ENCODE measurements around the gene FYCO1. TPM values are rescaled to one million over a fixed set of nuclear protein-coding genes. Genes with fewer than 3 reads are reported as not detected.

FYCO1 gene
- total RNA-seq, 1 donor from 2014 or later = 31.8 TPM

DNA sequence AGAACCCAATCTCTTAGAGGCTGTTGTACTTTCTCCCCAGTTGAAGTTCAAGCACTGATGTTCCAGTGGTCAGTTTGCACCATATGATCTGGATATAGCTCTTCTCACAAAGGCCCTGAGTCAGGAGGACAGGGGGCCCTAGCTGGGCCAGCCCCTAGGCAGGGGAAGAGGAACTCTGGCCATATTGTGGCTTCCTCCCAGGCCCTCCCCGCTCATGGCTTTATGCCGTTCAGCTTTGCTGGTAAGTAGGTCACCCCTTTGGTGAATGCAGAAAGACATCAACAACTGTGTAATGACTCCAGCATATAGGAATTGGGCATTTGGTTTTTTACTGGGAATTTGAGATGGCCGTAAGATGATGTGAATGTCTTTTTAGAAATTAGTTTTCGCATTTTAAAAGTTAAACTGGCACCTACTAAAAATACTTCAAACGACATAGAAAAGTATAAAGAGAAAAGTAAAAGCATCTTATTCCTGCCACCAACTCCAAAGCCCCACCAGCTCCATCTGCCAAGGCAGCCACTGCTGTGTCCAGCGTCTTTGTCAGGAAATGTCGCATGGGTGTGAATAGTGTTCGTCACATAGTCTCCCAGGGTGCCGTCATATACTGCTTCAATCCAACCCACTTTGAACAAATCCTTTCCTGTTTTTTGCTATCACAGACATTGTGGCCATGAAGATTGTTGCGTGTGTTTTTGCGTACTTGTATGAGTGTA lies 84.0 kb downstream of the FYCO1 start:
- no peak overlapping the region for H3K27ac Mint-ChIP-seq (ENCODE audit: unreplicated experiment)
- H3K4me3 Mint-ChIP-seq (ENCODE audit: unreplicated experiment) = no peak overlapping the region
- H3K27me3 Mint-ChIP-seq (ENCODE audit: unreplicated experiment) = no peaks in the 10 kb centered on the region
- peaks cover 1% of the 10 kb centered on the region for H3K36me3 Mint-ChIP-seq (ENCODE audit: unreplicated experiment)
- DNase-seq (ENCODE audit: extremely low spot score, unreplicated experiment) = no peak
- H3K9me3 Mint-ChIP-seq (ENCODE audit: unreplicated experiment) = no peaks in the 10 kb centered on the region
- H3K4me1 Mint-ChIP-seq (ENCODE audit: unreplicated experiment) = peaks cover 18% of the 10 kb centered on the region
- TF ChIP-seq, protein P1, sequence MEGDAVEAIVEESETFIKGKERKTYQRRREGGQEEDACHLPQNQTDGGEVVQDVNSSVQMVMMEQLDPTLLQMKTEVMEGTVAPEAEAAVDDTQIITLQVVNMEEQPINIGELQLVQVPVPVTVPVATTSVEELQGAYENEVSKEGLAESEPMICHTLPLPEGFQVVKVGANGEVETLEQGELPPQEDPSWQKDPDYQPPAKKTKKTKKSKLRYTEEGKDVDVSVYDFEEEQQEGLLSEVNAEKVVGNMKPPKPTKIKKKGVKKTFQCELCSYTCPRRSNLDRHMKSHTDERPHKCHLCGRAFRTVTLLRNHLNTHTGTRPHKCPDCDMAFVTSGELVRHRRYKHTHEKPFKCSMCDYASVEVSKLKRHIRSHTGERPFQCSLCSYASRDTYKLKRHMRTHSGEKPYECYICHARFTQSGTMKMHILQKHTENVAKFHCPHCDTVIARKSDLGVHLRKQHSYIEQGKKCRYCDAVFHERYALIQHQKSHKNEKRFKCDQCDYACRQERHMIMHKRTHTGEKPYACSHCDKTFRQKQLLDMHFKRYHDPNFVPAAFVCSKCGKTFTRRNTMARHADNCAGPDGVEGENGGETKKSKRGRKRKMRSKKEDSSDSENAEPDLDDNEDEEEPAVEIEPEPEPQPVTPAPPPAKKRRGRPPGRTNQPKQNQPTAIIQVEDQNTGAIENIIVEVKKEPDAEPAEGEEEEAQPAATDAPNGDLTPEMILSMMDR (IDR thresholded peaks at IDR 0.05) = no peak

DNA sequence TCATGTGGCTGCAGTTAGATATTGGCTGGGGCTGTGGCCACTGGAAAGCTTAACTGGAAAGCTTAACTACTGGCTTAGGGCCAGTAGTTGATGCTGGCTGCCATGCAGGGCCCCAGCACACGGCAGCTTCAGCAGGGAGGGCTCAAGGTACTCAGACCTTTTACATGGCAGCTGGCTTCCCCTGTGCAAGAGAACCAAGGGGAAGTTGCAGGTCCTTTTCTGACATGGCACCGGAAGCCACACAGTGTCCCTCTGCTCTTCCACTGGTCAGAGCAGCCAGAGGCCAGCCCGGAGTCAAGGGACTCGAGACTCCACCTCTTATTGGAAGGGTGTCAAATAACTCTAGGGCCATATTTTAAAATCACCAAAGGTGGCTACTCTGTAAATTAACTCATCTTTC lies 84.7 kb downstream of the FYCO1 start:
- H3K27ac Mint-ChIP-seq (ENCODE audit: unreplicated experiment) = no peak overlapping the region
- DNase-seq (ENCODE audit: extremely low spot score, unreplicated experiment) = no peak

DNA sequence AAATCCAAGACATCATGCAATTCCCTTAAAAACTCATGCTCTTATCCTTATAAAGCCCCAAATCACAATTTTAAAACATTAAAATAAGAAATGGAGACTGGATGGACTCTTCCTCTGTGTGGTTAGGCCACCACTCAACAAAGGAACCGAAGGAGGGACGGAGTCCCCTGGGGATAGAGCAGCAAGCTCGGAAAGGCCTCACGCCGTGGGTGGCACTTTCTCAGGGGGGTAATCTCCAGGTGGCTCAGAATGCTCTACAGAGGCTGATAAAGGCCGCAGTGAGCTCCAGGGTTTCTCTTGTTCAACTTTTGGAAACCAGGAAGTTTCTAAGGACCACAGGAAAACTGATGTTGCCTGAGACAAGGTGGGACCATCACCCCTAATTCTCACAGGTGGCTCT lies 86.1 kb downstream of the FYCO1 start:
- TF ChIP-seq, protein P1 (IDR thresholded peaks at IDR 0.05) = no peak
- no peaks in the 10 kb centered on the region for H3K9me3 Mint-ChIP-seq (ENCODE audit: unreplicated experiment)

More for the DNA sequence above, 84.7 kb downstream of the FYCO1 start:
- Mint-ChIP-seq H3K9me3 (ENCODE audit: unreplicated experiment) (no peaks in the 10 kb centered on the region), H3K27me3 (ENCODE audit: unreplicated experiment) (no peaks in the 10 kb centered on the region), H3K36me3 (ENCODE audit: unreplicated experiment) (peaks cover 1% of the 10 kb centered on the region), H3K4me3 (ENCODE audit: unreplicated experiment) (no peak overlapping the region), H3K4me1 (ENCODE audit: unreplicated experiment) (peaks cover 11% of the 10 kb centered on the region)
- TF ChIP-seq, protein P1 (IDR thresholded peaks at IDR 0.05) = no peak

DNA sequence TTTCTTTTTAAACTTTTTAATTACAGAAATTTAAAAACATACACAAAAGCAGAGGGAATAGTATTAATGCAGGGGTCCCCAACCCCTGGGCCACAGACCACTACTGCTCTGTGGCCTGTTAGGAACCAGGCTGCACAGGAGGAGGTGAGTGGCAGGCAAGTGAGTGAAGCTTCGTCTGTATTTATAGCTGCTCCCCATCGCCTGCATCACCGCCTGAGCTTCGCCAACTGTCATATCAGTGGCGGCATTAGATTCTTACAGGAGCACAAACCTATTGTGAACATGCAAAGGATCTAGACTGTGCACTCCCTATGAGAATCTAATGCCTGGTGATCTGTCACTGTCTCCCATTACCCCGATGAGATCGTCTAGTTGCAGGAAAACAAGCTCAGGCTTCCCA lies 86.9 kb downstream of the FYCO1 start:
- Mint-ChIP-seq H3K4me1 (ENCODE audit: unreplicated experiment) (peaks cover 2% of the 10 kb centered on the region), H3K4me3 (ENCODE audit: unreplicated experiment) (no peak overlapping the region), H3K9me3 (ENCODE audit: unreplicated experiment) (no peaks in the 10 kb centered on the region), H3K27me3 (ENCODE audit: unreplicated experiment) (no peaks in the 10 kb centered on the region), H3K27ac (ENCODE audit: unreplicated experiment) (no peak overlapping the region), H3K36me3 (ENCODE audit: unreplicated experiment) (peaks cover 1% of the 10 kb centered on the region)
- DNase-seq (ENCODE audit: extremely low spot score, unreplicated experiment) = no peak
- TF ChIP-seq, protein P1 (IDR thresholded peaks at IDR 0.05) = no peak

More for the DNA sequence above, 86.1 kb downstream of the FYCO1 start:
- DNase-seq (ENCODE audit: extremely low spot score, unreplicated experiment) = no peak
- H3K27me3 Mint-ChIP-seq (ENCODE audit: unreplicated experiment) = no peaks in the 10 kb centered on the region
- no peak overlapping the region for H3K4me3 Mint-ChIP-seq (ENCODE audit: unreplicated experiment)
- H3K36me3 Mint-ChIP-seq (ENCODE audit: unreplicated experiment) = peaks cover 1% of the 10 kb centered on the region
- no peak overlapping the region for H3K27ac Mint-ChIP-seq (ENCODE audit: unreplicated experiment)
- H3K4me1 Mint-ChIP-seq (ENCODE audit: unreplicated experiment) = peaks cover 2% of the 10 kb centered on the region

DNA sequence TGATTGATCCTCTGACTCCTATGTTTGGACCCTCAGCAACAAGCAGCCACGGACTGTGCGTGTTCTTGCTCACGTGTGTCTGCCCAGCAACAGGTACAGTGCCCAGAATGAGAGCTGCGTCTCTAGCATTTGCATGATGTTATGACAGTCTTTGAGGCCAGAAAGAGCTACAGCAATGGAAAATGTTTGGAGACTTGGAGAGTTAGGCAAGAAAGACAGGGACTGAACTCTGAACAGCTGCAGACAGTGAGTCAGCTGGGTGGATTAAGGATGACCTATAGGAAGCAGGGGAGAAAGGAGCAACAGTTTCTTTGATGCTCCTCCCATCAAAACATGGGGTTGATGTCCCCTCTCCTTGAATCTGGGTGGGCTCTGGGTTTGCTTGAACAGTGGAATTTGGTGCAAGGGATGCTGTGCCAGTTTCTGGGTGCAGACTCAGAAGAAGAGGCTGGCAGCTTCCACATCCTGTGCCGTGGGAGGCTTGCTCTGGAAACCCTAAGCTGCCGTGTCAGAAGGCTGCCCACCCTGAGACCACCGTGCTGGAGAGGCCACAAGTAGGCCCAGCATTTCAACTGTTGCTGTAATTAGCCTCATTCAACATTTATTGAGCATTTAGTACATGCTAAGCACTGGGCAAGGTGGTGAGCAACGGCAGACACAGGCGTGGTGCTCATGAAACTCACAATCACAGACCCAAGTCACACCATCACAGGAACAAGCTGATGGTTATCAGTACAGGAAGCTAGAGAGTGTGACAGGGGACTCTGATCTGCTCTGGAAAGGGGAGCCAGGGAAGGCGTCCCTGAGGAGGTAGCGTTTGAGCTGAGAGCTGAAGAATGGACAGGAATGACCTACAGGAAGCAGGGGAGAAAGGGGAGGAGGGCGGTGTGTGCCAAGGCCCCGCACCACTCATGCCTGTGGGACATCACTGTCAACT lies 87.6 kb downstream of the FYCO1 start:
- H3K4me1 Mint-ChIP-seq (ENCODE audit: unreplicated experiment) = peaks cover 2% of the 10 kb centered on the region

More for the DNA sequence above, 87.6 kb downstream of the FYCO1 start:
- no peaks in the 10 kb centered on the region for H3K9me3 Mint-ChIP-seq (ENCODE audit: unreplicated experiment)
- H3K27me3 Mint-ChIP-seq (ENCODE audit: unreplicated experiment) = no peaks in the 10 kb centered on the region
- no peak overlapping the region for H3K27ac Mint-ChIP-seq (ENCODE audit: unreplicated experiment)
- TF ChIP-seq, protein P1 (IDR thresholded peaks at IDR 0.05) = no peak
- peaks cover 1% of the 10 kb centered on the region for H3K36me3 Mint-ChIP-seq (ENCODE audit: unreplicated experiment)
- H3K4me3 Mint-ChIP-seq (ENCODE audit: unreplicated experiment) = no peak overlapping the region
- no peak for DNase-seq (ENCODE audit: extremely low spot score, unreplicated experiment)
